Keratinocyte (primary cell): Measurements from ENCODE around the gene DNASE1L2. TPM values are rescaled to one million over a fixed set of nuclear protein-coding genes. Genes with fewer than 3 reads are reported as not detected.

Experiments used
- DNase-seq: peaks from one replicate; pipeline ENCODE4 v3.0.0-alpha.2; 2011; ENCODE audit warnings: low read depth, missing footprints, low spot score
- FAIRE-seq: peaks from 2 replicates; lab custom pipeline; 2011; peaks lifted over from hg19 to GRCh38; lab: Jason Lieb, UNC
- H2AFZ ChIP-seq: 2 replicates; pipeline ENCODE4 v1.6.0; 2012; ENCODE audit warnings: low read length, control low read depth, inconsistent platforms; ENCODE audit not compliant: control insufficient read depth
- H3K27ac ChIP-seq: 2 replicates; pipeline ENCODE4 v1.5.1; 2011; ENCODE audit warnings: low read length; ENCODE audit not compliant: control insufficient read depth, insufficient read depth
- H3K27me3 ChIP-seq: 3 replicates; pipeline ENCODE4 v1.6.0; 2011; ENCODE audit warnings: low read length; ENCODE audit not compliant: control insufficient read depth, insufficient read depth; ENCODE audit errors: extremely low read depth
- H3K36me3 ChIP-seq, 2 experiments: 2 replicates in 1 of 2; 3 replicates in 1 of 2; pipeline ENCODE4 v1.5.1; 2011; ENCODE audit warnings: low read length in 2 of 2, mild to moderate bottlenecking in 1 of 2; ENCODE audit not compliant: control insufficient read depth in 2 of 2, insufficient read depth in 2 of 2; ENCODE audit errors: extremely low read depth in 1 of 2
- H3K4me1 ChIP-seq: 3 replicates; pipeline ENCODE4 v1.5.1; 2011; ENCODE audit warnings: low read length; ENCODE audit not compliant: control insufficient read depth, insufficient read depth; ENCODE audit errors: extremely low read depth
- H3K4me2 ChIP-seq: 3 replicates; pipeline ENCODE4 v1.6.0; 2011; ENCODE audit warnings: low read depth, low read length; ENCODE audit not compliant: control insufficient read depth, insufficient read depth; ENCODE audit errors: extremely low read depth
- H3K4me3 ChIP-seq, 3 experiments: fragments of 200-600 bp in 1 of 3; sonication (generic) in 1 of 3; 2 replicates in 2 of 3; 3 replicates in 1 of 3; pipeline ENCODE4 v1.5.1; 2011 to 2016; ENCODE audit warnings: low read length in 3 of 3, mild to moderate bottlenecking in 3 of 3, control low read depth in 2 of 3, inconsistent platforms in 1 of 3, low read depth in 1 of 3, mixed read lengths in 1 of 3, mixed run types in 1 of 3, moderate library complexity in 1 of 3; ENCODE audit not compliant: control insufficient read depth in 2 of 3, insufficient read depth in 2 of 3; ENCODE audit errors: extremely low read depth in 1 of 3
- H3K79me2 ChIP-seq: 2 replicates; pipeline ENCODE4 v1.6.0; 2012; ENCODE audit warnings: low read length; ENCODE audit not compliant: control insufficient read depth, insufficient read depth
- H3K9ac ChIP-seq: 3 replicates; pipeline ENCODE4 v1.6.0; 2011; ENCODE audit warnings: low read length; ENCODE audit not compliant: control insufficient read depth, insufficient read depth; ENCODE audit errors: extremely low read depth
- H3K9me1 ChIP-seq: 3 replicates; pipeline ENCODE4 v1.6.0; 2011; ENCODE audit warnings: low read length; ENCODE audit not compliant: control insufficient read depth, insufficient read depth; ENCODE audit errors: extremely low read depth
- H3K9me3 ChIP-seq: 2 replicates; pipeline ENCODE4 v1.5.1; 2012; ENCODE audit warnings: low read depth, low read length; ENCODE audit not compliant: control insufficient read depth
- H4K20me1 ChIP-seq: 3 replicates; pipeline ENCODE4 v1.6.0; 2011; ENCODE audit warnings: low read length; ENCODE audit not compliant: control insufficient read depth, insufficient read depth; ENCODE audit errors: extremely low read depth
- EZH2 ChIP-seq: IDR thresholded peaks from one replicate; pipeline ENCODE4 v1.6.1; 2012; ENCODE audit warnings: inconsistent platforms, mild to moderate bottlenecking, low read length, moderate library complexity
- dilution Hi-C: fragments of 300-500 bp; cut with MboI; formaldehyde crosslinking; loops from one replicate; pipeline ENCODE4 v1.7.0; 2020; ENCODE audit warnings: low sequenced_read_pairs; ENCODE audit not compliant: extremely low pct_ligation_motif_present
- polyA plus RNA-seq, 5 experiments: library from polyadenylated mRNA; depleted of rRNA in 3 of 5; stranded (reverse) in 3 of 5; stranded (forward) in 1 of 5; unstranded in 1 of 5; fragments of >200 nt; gene quantifications; 1 replicate in 1 of 5; 2 replicates in 3 of 5; 3 replicates in 1 of 5; pipeline versions ENCODE4 v1.2.1 to v1.2.3, GENCODE V29; 2011 to 2012; ENCODE audit warnings: missing spikeins in 2 of 5, low read depth in 1 of 5, low replicate concordance in 1 of 5
- TF ChIP-seq, protein P1 (sequence below), 3 experiments: IDR thresholded peaks in 1 of 3; conservative IDR thresholded peaks in 1 of 3; optimal IDR thresholded peaks in 1 of 3; 2 replicates in 2 of 3; 3 replicates in 1 of 3; pipeline versions ENCODE3 to v1.5.1; 2011; ENCODE audit warnings: low read length in 3 of 3, mild to moderate bottlenecking in 3 of 3, moderate library complexity in 2 of 3, control low read depth in 1 of 3, inconsistent platforms in 1 of 3; ENCODE audit not compliant: insufficient read depth in 2 of 3; ENCODE audit errors: extremely low read depth in 1 of 3

Gene DNASE1L2
- polyA plus RNA-seq, 1 donor (not counting 4 experiments of a cell fraction or from before 2014, with no cell fraction given), result 0.31 TPM

DNA sequence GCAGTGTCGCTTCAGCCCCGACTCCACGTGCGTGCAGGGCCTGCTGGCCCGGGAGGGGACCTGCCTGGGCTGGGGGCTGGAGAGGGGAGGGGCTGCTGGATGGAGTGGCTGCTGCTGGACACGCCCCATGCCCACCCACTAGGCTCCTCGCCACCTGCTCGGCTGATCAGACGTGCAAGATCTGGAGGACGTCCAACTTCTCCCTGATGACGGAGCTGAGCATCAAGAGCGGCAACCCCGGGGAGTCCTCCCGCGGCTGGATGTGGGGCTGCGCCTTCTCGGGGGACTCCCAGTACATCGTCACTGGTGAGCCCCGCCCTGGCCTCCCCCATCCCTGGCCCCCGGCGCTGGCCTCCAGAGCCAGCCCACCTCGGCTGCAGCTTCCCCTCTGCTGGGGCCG is 27.9 kb upstream of the DNASE1L2 start:
- FAIRE-seq (no peak), DNase-seq (no peak)
- Histone ChIP-seq H3K79me2 (peaks cover 14% of the 10 kb centered on the region), H4K20me1 (no peaks in the 10 kb centered on the region), H3K27me3 (no peaks in the 10 kb centered on the region), H3K27ac (no peak overlapping the region), H2AFZ (no peak overlapping the region), H3K4me1 (peaks cover 21% of the 10 kb centered on the region), H3K4me2 (no peak overlapping the region), H3K36me3 (peaks cover 12 to 26% of the 10 kb centered on the region in 2 experiments), H3K9me3 (no peaks in the 10 kb centered on the region), H3K4me3 (no peak overlapping the region), H3K9ac (no peak overlapping the region), H3K9me1 (no peaks in the 10 kb centered on the region)
- dilution Hi-C loops, result no loop called here
- TF ChIP-seq EZH2, result no peak
- TF ChIP-seq, protein P1, sequence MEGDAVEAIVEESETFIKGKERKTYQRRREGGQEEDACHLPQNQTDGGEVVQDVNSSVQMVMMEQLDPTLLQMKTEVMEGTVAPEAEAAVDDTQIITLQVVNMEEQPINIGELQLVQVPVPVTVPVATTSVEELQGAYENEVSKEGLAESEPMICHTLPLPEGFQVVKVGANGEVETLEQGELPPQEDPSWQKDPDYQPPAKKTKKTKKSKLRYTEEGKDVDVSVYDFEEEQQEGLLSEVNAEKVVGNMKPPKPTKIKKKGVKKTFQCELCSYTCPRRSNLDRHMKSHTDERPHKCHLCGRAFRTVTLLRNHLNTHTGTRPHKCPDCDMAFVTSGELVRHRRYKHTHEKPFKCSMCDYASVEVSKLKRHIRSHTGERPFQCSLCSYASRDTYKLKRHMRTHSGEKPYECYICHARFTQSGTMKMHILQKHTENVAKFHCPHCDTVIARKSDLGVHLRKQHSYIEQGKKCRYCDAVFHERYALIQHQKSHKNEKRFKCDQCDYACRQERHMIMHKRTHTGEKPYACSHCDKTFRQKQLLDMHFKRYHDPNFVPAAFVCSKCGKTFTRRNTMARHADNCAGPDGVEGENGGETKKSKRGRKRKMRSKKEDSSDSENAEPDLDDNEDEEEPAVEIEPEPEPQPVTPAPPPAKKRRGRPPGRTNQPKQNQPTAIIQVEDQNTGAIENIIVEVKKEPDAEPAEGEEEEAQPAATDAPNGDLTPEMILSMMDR (optimal IDR thresholded peaks at IDR 0.05 in 1 of 3, IDR thresholded peaks at IDR 0.05 in 1 of 3, conservative IDR thresholded peaks at IDR 0.05 in 1 of 3; ENCODE audit: extremely low read depth in 1 of 3, insufficient read depth in 2 of 3, low read length in 3 of 3), result no peak

DNA sequence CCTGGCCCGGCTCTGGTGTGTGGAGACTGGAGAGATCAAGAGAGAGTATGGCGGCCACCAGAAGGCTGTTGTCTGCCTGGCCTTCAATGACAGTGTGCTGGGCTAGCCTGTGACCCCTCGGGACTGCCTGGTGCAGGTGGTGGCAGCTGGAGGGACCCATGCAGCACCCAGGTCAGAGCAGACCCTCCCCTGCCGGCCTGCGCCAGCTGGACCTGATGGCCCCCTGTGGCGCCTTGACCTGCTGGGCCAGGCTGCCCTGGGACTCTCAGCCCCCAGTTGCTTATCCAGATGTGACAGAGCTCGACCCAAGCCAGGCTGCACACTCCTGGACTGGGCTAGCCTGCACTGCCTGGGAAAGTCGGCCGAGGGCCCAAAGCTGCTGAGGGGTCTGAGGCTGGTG is 27.5 kb upstream of the DNASE1L2 start:
- no peak overlapping the region for H3K9ac ChIP-seq
- peaks cover 12 to 26% of the 10 kb centered on the region in 2 experiments for H3K36me3 ChIP-seq
- H4K20me1 ChIP-seq, result no peaks in the 10 kb centered on the region
- dilution Hi-C loops, result no loop called here
- no peak overlapping the region for H3K4me2 ChIP-seq
- TF ChIP-seq EZH2, result no peak
- no peaks in the 10 kb centered on the region for H3K9me3 ChIP-seq
- H3K79me2 ChIP-seq, result peaks cover 19% of the 10 kb centered on the region
- peaks cover 23% of the 10 kb centered on the region for H3K4me1 ChIP-seq
- no peak overlapping the region for H2AFZ ChIP-seq
- H3K27ac ChIP-seq, result no peak overlapping the region
- no peaks in the 10 kb centered on the region for H3K27me3 ChIP-seq
- DNase-seq, result no peak
- no peak overlapping the region for H3K4me3 ChIP-seq
- no peaks in the 10 kb centered on the region for H3K9me1 ChIP-seq
- no peak for FAIRE-seq
